GM19452 (cell line): Measurements from ENCODE around the gene ZNF330.
"Not testable (repeated sequence)": the region's sequence is repeated elsewhere in the genome, so short reads cannot be mapped to it uniquely, and the experiment has no call there.

Experiments
- ATAC-seq: cut with Tn5 transposase; IDR thresholded peaks from one replicate; pipeline ENCODE4 v1.9.1; 2021; ENCODE audit not compliant: unreplicated experiment

ZNF330 gene

DNA sequence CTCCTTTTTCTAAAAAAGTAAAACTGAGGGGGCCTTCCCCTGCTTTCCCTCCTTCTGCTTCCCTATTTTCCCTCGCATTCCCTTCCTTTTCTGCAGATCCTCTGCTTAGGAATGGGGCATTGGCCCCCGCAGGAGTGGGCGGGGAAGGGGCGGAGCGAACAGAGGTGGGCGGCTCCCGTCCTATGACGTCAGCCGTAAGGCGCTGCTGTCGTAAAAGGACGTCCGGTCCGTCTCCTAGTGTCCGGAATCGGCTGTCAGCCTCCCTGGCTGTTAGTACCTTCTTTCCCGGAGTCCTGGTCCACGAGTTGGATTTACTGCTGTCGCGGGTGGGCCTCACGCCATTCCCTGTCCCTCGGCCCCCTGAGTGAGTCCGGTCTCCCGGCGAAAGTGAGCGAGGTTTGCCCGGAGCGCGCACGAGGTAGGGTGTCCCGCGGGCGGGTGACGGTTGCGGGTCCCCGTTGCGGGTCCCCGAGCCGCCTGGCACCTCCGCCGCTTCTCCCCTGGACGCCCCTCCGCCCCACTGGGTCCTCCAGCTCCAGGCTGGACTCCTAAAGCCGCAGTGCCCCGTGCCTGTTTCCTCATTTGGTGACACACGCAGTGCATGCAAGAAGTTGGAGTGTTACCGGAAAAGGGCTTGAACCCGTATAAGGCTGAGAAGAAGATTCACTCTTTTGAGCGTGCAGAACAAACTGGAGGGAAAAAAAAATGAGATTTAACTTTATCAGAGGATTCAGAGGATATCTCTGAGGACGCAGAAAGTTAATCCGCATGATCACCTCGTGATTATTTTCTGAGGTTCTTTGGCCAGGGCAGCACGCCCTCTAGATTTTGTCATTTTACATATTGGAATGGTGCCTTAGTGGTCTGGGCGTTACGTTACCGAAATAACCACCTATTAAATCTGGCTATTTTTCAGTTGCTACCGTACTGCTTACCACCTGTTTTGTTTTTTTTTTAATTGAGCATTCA, at the start of gene ZNF330:
TSS of gene ZNF330 (plus strand) at position 205 of the 969 bp plus-strand sequence. CDS start 1,477 bp downstream, outside the sequence.
- peak; percentile 93 for ATAC-seq

DNA sequence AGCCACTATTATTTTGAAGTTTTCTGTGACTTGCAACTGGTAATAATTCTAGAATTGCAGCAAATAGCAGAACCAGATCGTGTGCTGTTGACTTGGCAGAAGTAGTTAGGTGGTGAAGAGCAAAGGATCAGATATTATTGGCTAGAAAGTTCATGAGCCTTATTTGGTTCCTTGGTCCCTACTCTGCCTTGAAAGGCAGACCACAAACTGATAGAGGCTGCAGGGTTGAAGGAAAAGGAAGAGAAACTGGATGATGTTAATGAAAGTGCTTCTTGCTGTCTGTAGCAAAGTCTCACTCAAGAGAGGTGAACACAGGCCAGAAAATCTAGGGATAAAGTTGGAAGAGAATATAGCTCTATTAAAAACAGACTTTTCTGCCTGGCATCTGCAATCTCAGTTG, 46.2 kb upstream of the ZNF330 start:
- ATAC-seq, result no peak

DNA sequence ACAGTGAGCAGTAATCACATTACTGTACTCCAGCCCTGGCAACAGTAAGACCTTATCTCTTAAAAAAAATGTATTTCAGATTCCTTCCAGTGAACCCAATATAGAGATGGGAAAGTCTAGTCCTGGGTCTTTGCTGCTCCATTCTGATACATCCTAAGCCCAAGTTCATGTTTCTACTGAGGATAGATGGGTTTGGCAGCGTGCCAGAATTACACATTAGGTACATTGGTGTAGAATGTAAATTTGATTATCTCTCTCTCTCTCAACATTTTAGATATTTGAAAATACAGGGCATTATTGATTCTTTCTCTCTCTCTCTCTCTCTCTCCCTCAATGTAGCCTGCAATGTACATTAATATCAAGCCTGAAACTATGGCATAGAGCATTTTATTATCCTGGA, 43.5 kb upstream of the ZNF330 start:
- no peak for ATAC-seq

DNA sequence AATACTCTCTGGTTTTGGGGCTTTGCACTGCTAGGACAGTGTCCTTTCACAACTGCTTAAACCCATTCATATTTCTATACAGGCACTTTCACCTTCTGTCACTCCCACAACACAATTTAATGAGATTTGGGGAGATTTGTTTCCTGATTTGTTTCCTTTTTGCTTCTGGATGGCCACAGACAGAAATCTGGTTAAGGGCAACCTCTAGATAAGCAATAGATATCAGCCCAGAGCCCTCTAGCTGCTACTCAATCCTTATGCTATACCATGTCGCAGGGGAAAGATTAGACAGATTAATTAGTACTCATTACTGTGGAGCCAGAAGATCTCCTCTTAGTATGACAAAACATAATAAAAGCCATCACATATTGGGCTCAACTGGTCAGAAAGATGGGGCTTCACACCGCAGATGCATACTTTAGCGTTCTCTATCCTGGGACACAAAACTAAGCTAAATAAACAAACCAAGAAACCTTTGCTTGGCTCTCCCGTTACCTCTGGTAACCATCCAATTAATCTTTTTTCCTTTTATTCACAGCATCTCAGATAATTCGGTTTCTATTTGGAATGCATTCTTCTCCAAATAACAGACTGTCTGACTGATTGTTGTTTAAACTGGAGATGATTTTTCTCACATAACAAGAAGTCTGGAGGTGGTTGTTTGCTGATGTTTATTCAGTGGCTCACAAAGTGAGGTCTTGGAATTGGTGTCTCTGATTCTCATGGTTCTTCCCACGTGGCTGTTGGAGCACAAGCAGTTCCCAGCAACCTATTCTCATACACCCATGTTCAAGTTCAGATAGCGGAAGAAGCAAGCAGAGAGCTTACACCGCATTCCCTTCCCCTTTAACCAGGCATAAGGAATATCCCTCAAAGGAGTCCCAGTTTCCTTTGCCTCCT, 41.0 kb upstream of the ZNF330 start:
- no peak for ATAC-seq

DNA sequence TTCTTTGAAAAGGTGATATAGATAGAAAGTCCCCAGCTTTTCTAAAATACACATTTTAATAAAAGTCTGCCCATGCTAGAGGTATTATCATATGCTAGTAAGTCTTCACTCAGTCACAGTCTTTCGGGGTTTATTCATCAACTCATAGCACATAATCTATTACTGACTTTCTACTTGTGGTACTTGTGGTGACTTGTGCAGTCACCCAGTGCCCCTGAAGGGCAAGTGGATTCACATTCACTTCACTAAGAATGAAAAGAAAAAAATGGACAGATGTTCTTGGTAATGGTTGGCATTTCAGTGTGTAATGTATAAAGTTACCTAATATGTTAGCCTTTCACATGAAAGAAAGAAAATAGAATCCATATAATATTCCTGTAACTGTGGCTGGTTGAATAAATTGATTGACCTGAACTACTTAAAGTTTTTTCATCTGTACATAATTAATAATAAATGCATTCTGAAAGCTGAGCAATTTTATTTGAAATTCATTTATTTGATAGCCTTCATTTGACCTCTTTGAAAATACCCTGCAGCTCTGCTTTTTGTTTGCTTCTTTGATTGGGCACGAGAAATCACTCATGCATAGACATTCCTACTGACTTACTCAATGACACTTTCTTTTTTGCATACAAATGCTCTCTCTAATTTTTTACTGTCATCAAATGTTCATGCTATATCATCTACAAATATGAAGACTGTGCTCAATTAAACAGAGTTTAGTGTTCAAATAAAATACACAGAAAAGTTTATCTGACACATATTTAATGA, 39.5 kb upstream of the ZNF330 start:
- ATAC-seq, result peak; percentile 90

DNA sequence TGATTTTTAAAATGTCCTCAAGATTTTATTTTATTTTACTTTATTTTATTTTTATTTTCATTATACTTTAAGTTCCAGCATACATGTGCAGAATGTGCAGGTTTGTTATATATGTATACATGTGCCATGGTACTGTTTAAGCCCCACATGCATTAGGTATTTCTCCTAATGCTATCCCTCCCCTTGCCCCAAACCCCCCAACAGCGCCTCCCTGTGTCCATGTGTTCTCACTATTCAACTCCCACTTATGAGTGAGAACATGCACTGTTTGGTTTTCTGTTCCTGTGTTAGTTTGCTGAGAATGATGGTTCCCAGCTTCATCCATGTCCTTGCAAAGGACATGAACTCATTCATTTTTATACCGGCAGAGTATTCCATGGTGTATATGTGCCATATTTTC, 37.2 kb upstream of the ZNF330 start:
- not testable (repeated sequence) for ATAC-seq

DNA sequence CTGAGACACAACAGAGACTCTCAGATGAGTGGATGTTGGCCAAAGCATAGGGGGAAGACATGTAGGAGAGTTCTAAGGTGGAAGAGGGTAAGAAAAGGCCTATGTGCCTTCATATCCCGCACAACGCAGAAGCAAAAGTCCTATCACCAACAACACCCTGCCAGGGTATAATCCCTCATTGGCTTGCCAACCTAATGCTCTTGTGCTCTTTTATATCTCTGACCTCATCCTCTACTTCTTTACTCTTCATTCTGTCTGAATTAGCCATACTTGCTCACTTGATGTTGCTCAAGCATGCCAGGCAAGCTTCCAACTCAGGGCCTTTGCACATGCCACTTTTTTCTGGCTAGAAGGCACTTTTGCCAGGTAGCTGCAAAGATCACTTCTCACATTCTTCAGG, 28.1 kb upstream of the ZNF330 start:
- no peak for ATAC-seq

DNA sequence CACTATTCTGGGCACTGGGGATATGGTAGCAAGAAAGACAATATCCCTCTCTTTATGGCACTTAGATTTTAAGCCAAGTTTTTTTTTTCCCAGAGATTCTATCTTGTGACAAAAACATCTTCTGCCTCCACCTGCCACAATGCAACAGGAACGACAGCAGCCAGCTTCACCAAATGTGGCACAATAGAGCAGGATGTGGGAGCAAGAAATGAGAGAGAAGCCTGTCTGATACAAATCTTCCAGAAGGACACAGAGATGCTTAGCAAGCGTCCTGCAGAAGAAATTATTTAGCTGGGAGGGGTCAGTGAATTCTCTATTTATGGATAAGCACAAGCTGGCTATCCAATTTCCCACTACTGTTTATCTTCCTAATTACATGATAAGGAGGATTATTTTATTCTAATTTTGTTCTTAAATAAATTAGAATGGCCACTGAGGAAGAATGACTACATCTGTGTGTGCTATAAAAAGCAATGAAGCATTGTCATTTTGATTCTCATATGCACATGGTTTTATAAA, 27.1 kb upstream of the ZNF330 start:
- no peak for ATAC-seq

DNA sequence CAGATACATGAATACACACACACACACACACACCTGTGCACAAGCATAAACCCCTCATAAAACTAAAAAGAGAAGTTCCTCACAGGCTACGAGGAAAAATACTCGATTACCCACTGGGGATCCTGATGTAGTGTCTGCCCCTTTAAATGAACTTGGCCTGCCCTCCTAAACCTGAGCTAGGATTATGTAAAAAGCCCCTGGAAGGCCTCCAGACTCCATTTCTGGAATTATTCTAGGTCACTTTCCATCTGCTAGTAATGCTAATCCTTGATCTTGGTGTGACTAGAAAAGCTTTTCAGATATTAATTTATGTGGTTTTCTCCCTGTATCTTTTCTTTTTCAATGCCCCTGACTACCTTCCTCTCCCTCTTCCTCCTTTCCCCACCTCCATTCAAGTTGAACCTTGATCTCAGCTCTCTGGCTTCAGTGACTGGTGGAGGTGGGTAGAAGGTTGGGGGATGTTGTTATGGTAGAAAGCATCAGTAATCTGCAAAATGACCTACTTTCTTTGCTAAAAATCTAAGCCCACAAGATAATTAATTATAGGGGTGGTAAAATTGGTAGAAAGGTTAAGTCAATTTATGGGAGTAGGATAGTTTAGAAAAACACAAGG, 25.5 kb upstream of the ZNF330 start:
- ATAC-seq, result no peak

DNA sequence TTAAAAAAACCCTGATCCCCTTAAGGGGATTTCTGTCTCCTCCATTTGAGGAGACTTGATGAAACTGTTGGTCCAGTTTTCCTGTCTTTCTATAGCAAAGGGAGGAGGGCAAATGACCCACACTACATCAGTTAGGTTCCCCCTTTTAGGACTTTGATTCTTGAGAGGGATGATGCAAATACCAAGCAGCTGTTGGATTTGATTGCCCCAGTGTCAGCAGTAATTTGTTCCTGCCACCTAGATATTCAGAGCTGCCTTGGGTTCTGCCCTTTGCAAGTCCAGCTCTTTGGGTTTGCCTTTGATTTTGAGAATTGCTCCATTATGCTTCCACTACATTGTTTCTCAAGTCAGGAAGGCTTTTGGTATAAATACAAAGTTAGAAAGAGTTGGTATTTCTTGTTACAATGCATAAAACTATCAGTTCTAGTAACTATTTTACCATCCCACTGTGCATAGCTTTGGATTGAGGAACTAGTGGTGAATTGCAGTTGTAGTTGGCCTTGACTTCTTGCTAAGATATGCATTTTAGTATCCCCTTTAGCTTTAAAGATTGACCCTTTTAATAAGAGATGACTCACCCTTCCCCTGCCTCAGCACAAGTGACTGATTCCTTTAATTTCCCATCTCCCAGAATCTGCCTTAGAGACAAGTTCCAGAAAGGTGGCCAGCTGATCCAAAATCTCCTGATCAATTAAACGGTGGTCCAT, 24.3 kb upstream of the ZNF330 start:
- ATAC-seq, result no peak

DNA sequence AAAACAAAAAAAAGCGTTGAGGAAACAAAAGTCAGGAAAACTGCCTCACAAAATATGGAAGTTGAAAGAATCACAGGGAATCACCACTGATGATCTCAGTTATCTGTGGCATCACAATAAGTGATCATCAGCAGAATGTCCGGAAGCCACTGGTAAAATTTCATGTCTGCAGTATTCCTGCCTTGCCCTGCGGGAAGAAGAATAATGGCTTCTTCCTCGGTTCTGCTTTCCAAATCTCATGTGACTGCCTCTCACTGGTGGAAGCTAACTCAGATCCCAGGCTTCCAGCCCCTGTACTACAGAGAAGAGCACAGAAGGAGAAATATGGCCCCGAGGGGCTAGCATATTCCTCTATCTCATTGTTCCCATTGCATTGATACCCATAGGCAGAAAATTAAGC, 12.7 kb upstream of the ZNF330 start:
- no peak for ATAC-seq

DNA sequence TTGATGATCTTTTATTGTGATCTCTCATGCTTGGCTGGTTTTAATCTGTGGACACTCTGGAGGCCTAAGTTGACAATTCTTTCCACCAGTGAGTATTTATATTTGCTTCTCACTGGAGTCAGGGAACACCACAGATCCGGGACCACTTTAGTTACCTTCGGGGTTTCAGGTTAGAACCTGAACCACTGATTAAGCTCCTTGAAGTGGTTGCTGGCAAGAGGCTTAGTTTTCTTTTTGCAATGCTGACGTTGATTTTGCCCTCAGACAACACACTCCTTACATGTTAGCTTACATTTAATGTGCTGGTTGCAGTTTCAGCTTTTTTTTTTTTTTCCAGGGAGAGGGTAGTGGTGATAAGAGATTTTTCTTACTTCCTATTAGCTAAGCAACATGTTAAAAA, 10.5 kb upstream of the ZNF330 start:
- no peak for ATAC-seq

DNA sequence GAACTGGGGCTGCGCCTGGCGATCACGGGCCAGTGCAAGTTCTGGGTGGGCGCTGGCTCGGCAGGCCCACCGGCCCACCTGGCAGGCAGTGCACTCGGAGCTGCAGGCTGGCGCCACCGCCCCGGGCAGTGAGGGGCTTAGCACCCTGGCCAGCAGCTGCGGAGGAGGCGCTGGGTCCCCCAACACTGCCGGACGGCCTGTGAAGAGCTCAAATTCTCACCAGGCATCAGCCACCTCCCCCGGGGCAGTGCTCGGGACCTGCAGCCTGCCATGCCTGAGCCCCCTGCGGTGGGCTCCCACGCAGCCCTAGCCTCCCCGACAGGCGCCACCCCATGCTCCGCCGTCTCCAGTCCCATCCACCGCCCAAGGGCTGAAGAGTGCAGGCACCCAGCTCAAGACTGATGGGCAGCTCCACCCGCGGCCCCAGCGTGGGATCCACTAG, 7.1 kb upstream of the ZNF330 start:
- ATAC-seq, result no peak

DNA sequence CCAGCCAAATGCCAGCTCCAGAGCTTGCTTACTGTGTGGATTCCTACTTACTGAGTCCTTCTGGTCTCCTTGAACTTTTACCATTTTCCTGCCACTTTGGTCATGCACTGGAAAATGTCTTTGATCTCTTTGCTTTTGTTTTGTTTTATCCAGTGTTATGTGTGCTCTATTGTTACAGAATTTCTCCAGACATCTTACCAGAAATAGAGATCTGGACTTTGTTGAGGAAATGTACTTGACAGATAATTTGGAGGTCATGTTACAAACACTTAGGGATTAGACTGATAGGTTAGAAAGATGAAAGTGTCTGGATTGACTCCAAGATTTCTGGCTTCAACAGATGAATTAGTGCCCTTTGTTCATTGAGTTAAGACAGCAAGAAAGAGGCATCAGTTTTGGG, 5.7 kb upstream of the ZNF330 start:
- no peak for ATAC-seq

DNA sequence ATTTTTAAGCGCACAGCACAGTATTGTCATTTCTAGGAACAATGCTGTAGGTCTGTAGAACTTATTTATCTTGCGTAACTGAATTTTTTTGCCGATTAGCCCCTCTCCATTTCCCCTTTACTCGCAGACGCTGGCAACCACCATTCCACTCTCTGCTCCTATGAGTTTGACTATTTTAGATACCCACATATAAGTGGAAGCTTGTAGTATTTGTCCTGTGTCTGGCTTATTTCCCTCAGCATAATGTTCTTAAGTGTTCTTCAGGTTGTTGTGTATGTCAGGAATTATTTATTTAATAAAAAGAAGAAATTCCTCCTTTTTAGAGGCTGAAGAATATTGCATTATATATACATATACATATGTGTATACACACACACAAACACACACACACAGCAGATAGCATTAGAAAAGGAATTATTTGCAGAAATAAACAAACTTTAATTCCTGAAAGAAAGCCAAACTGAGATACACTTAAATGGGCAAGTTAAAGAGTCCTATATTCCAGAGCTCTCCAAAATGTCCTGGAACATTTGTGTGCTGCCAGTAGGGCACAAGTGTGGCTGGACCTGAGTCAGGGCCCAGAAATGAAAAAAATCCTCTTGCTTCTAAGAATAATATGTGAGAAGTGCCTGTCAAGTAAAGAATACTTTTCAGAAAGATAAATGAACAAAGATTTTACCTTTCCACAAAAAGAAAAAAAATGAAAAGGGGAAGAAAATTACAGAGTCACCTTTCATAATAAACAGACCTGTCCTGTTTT, 4.5 kb upstream of the ZNF330 start:
- no peak for ATAC-seq

DNA sequence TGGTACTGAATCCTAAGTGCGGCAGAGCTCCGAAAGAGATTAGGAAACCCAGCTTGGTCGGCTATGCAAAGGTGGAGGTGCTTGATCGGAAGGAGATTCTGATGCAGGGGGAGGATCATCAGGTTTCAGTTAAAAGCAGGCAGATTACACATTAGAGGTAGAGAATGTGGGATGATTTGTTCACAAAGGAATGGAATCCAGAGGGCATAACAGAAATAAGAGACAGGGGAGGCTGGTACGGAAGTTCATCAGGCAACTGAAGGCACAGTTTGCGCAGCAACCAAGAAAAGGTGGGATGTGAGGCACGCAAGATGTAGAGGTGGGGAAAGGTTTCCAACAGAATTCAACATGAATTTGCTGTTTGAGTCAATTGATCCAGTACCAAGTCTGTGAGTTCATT, 424 bp upstream of the ZNF330 start:
- peak; percentile 10 for ATAC-seq

DNA sequence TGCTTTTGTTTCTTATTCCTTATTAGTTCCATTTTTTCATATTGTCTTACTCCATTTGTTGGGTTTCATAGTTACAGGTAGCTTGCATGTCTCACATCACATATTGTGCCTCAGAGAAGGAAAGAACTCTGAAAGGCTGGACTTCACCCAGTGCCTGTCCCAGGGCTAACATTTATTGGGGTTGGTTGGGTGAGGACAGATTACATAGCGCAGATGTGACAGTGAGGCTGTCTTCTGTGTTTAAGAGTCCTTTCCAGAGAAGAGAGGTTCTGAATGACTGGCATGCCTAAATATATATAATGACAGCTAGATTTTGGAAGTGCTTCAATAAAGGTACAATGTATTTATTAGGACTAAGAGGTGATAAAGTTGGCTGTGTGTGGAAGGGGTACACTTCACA, 2.7 kb downstream of the ZNF330 start:
- ATAC-seq, result no peak

DNA sequence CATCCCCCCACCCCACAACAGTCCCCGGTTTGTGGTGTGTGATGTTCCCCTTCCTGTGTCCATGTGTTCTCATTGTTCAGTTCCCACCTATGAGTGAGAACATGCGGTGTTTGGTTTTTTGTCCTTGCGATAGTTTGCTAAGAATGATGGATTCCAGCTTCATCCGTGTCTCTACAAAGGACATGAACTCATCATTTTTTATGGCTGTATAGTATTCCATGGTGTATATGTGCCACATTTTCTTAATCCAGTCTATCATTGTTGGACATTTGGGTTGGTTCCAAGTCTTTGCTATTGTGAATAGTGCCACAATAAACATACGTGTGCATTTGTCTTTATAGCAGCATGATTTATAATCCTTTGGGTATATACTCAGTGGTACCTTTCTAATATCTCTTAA, 6.6 kb downstream of the ZNF330 start:
- ATAC-seq, result not testable (repeated sequence)
